Calu3 (cell line): ENCODE measurements around the gene HAND2. TPM values are rescaled to one million over a fixed set of nuclear protein-coding genes. Genes with fewer than 3 reads are reported as not detected.

Experiments
- BruUV-seq: library from RNA; stranded (reverse); fragments of 400-500 nt; replicated peaks from 2 replicates; lab custom pipeline; 2021; lab: Mats Ljungman, UMichigan
- CTCF ChIA-PET: fragments of 300-600 bp; sonication (Branson Sonifier 250); formaldehyde crosslinking; loops from one replicate; lab custom pipeline; 2022; ENCODE audit warnings: antibody characterized with exemption; lab: Charles Lee
- DNase-seq: peaks from one replicate; pipeline ENCODE4 v3.0.0; 2022
- H3K27ac Mint-ChIP-seq: one replicate; pipeline ENCODE4 v1.8.0; 2022; ENCODE audit warnings: mixed read lengths; ENCODE audit not compliant: unreplicated experiment
- H3K27me3 Mint-ChIP-seq: one replicate; pipeline ENCODE4 v1.8.0; 2022; ENCODE audit warnings: mixed read lengths; ENCODE audit not compliant: unreplicated experiment
- H3K36me3 Mint-ChIP-seq: one replicate; pipeline ENCODE4 v1.8.0; 2022; ENCODE audit warnings: mild to moderate bottlenecking, moderate library complexity, mixed read lengths; ENCODE audit not compliant: insufficient read depth, unreplicated experiment
- H3K4me1 Mint-ChIP-seq: one replicate; pipeline ENCODE4 v1.8.0; 2022; ENCODE audit warnings: mild to moderate bottlenecking, low read depth, mixed read lengths; ENCODE audit not compliant: unreplicated experiment
- H3K4me3 Mint-ChIP-seq: one replicate; pipeline ENCODE4 v1.8.0; 2022; ENCODE audit warnings: mild to moderate bottlenecking, low read depth, moderate library complexity, mixed read lengths; ENCODE audit not compliant: unreplicated experiment
- H3K9me3 Mint-ChIP-seq: one replicate; pipeline ENCODE4 v1.8.0; 2022; ENCODE audit warnings: low read depth, mixed read lengths; ENCODE audit not compliant: unreplicated experiment
- CTCF ChIP-seq: fragments of 200-600 bp; IDR thresholded peaks from one replicate; pipeline ENCODE4 v1.8.0; 2022; ENCODE audit warnings: antibody characterized with exemption; ENCODE audit not compliant: unreplicated experiment
- intact Hi-C: fragments of 100-400 bp; cut with micrococcal nuclease; formaldehyde crosslinking; loops from one replicate; pipeline ENCODE4 v1.10.0; 2022; ENCODE audit not compliant: unreplicated experiment
- total RNA-seq: library from RNA; stranded (reverse); gene quantifications from 2 replicates; pipeline ENCODE4 v1.2.3, GENCODE V29; 2022

Gene HAND2
- total RNA-seq, 1 experiment from 2014 or later, result 0.45 TPM

- Mint-ChIP-seq H3K27me3 (peaks cover 10% of the 10 kb centered on the region), H3K27ac (no peak overlapping the region), H3K4me1 (no peaks in the 10 kb centered on the region), H3K36me3 (no peaks in the 10 kb centered on the region), H3K4me3 (no peak overlapping the region), H3K9me3 (no peaks in the 10 kb centered on the region)
- intact Hi-C loops, result loop anchor here (2.0 to 5.0 kb wide), 2 partner anchors 240 to 649 kb away; no protein-coding TSS in a partner anchor
- no TSS peak for BruUV-seq
- CTCF ChIA-PET, result no interaction called here
- no peak for TF ChIP-seq CTCF
- no peak for DNase-seq
These were observed 22.3 kb downstream of the HAND2 start for GRCh38 chr4:173507471-173508385.

GRCh38 chr4:173506597-173507211 lies 23.3 kb downstream of the HAND2 start:
- no peak for TF ChIP-seq CTCF
- Mint-ChIP-seq H3K27me3 (no peaks in the 10 kb centered on the region), H3K4me3 (no peak overlapping the region), H3K4me1 (no peaks in the 10 kb centered on the region), H3K27ac (no peak overlapping the region), H3K36me3 (no peaks in the 10 kb centered on the region), H3K9me3 (no peaks in the 10 kb centered on the region)
- no peak for DNase-seq
- intact Hi-C loops, result loop anchor here (1.0 to 5.0 kb wide), 3 partner anchors 241 to 650 kb away; no protein-coding TSS in a partner anchor
- no TSS peak for BruUV-seq
- CTCF ChIA-PET, result no interaction called here

GRCh38 chr4:173505924-173506518 lies 24.0 kb downstream of the HAND2 start:
- Mint-ChIP-seq H3K27ac (no peak overlapping the region), H3K9me3 (no peaks in the 10 kb centered on the region), H3K4me3 (no peak overlapping the region), H3K27me3 (no peaks in the 10 kb centered on the region), H3K36me3 (no peaks in the 10 kb centered on the region), H3K4me1 (no peaks in the 10 kb centered on the region)
- DNase-seq, result peak; percentile 66
- BruUV-seq, result no TSS peak
- TF ChIP-seq CTCF, result peak; percentile 22
- CTCF ChIA-PET, result interaction anchor here (0.6 kb wide), 1 partner anchor 681 kb away, joined by 3 read pairs; no protein-coding TSS in a partner anchor
- intact Hi-C loops, result loop anchor here (1.0 to 5.0 kb wide), 4 partner anchors 241 to 651 kb away; no protein-coding TSS in a partner anchor

GRCh38 chr4:173504181-173504503 lies 25.9 kb downstream of the HAND2 start:
- Mint-ChIP-seq H3K27me3 (no peaks in the 10 kb centered on the region), H3K9me3 (no peaks in the 10 kb centered on the region), H3K36me3 (no peaks in the 10 kb centered on the region), H3K27ac (no peak overlapping the region), H3K4me3 (no peak overlapping the region), H3K4me1 (no peaks in the 10 kb centered on the region)
- no TSS peak for BruUV-seq
- no peak for TF ChIP-seq CTCF
- intact Hi-C loops, result loop anchor here (2.0 kb wide), 1 partner anchor 617 kb away; no protein-coding TSS in a partner anchor
- DNase-seq, result no peak
- CTCF ChIA-PET, result no interaction called here
